ENCODE results near the gene C20orf204. TPM values are rescaled to one million over a fixed set of nuclear protein-coding genes. Genes with fewer than 3 reads are reported as not detected.

The C20orf204 gene
- total and polyA plus RNA-seq, 10 of the 15 experiments (the other 5 are each of a cell fraction or from before 2014, with no cell fraction given) = 0.24 to 56.0 (median 12.4) TPM

DNA sequence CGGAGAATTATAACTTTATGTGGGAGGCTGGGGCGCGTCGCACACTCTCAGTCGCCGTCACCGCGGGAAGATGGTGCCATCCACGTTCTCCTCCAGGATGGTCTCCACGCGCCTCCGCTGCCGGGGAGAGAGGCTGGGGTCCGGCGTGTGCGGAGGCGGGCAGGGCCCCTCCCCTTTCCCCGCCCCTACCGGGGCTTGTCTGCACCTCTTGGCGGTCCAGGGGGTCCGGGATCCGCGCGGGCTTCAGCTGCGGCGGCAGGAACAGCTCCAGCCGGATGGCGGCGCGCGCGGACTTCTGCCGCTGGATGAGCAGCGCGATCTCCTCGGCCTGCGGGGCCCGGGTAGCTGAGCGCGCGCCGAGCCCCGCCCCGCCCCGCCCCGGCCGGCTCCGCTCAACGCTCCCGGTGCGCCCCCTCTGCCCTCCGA, 47.4 kb downstream of the C20orf204 start:
- H3K27me3 ChIP-seq (replicated peaks in 1 of 2; ENCODE audit: control insufficient read depth in 2 of 2, insufficient read depth in 2 of 2, low read length in 1 of 2) = peaks cover 2 to 7% of the 10 kb centered on the region in 2 experiments; a peak in 2 of 4 replicates
- ATAC-seq (peak; percentile 66), DNase-seq (ENCODE audit: low read depth, low spot score) (no peak), FAIRE-seq (no peak)
- H2AFZ ChIP-seq (ENCODE audit: control insufficient read depth, low read depth, low read length) = peak overlapping the region; percentile 28
- peaks cover 6% of the 10 kb centered on the region for H3K79me2 ChIP-seq (ENCODE audit: control insufficient read depth, insufficient read depth, low read length)
- H3K9ac ChIP-seq (ENCODE audit: control insufficient read depth, insufficient read depth, low read length) = no peak overlapping the region
- TF ChIP-seq SMC3 (IDR thresholded peaks at IDR 0.05; ENCODE audit: borderline replicate concordance, low read length) (peak; percentile 63; the same call in 1 of the 2 replicates), YY1 (IDR thresholded peaks at IDR 0.05; ENCODE audit: low read depth, low read length) (peak; percentile 27; the same call in 1 of the 2 replicates), RAD21 (IDR thresholded peaks at IDR 0.05; ENCODE audit: insufficient read depth, low read depth, low read length) (peak; percentile 56), BHLHE40 (IDR thresholded peaks at IDR 0.05; ENCODE audit: borderline replicate concordance in 1 of 2, low read depth in 2 of 2, low read length in 1 of 2) (peak in 1 of 2 experiments; percentile 32; a peak in 3 of 4 replicates), HDAC6 (IDR thresholded peaks at IDR 0.05; ENCODE audit: unreplicated experiment) (no peak), IKZF1 (conservative IDR thresholded peaks at IDR 0.05) (peak; percentile 48; the same call in 1 of the 2 replicates)
- TF ChIP-seq, protein P1, sequence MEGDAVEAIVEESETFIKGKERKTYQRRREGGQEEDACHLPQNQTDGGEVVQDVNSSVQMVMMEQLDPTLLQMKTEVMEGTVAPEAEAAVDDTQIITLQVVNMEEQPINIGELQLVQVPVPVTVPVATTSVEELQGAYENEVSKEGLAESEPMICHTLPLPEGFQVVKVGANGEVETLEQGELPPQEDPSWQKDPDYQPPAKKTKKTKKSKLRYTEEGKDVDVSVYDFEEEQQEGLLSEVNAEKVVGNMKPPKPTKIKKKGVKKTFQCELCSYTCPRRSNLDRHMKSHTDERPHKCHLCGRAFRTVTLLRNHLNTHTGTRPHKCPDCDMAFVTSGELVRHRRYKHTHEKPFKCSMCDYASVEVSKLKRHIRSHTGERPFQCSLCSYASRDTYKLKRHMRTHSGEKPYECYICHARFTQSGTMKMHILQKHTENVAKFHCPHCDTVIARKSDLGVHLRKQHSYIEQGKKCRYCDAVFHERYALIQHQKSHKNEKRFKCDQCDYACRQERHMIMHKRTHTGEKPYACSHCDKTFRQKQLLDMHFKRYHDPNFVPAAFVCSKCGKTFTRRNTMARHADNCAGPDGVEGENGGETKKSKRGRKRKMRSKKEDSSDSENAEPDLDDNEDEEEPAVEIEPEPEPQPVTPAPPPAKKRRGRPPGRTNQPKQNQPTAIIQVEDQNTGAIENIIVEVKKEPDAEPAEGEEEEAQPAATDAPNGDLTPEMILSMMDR (IDR thresholded peaks at IDR 0.05 in 2 of 3, conservative IDR thresholded peaks at IDR 0.05 in 1 of 3; ENCODE audit: control insufficient read depth in 2 of 3, extremely low read depth in 1 of 3, insufficient read depth in 1 of 3, low read depth in 3 of 3, low read length in 3 of 3) = peak; percentile 57 to 84 (median 71)
- TF ChIP-seq, protein P2, sequence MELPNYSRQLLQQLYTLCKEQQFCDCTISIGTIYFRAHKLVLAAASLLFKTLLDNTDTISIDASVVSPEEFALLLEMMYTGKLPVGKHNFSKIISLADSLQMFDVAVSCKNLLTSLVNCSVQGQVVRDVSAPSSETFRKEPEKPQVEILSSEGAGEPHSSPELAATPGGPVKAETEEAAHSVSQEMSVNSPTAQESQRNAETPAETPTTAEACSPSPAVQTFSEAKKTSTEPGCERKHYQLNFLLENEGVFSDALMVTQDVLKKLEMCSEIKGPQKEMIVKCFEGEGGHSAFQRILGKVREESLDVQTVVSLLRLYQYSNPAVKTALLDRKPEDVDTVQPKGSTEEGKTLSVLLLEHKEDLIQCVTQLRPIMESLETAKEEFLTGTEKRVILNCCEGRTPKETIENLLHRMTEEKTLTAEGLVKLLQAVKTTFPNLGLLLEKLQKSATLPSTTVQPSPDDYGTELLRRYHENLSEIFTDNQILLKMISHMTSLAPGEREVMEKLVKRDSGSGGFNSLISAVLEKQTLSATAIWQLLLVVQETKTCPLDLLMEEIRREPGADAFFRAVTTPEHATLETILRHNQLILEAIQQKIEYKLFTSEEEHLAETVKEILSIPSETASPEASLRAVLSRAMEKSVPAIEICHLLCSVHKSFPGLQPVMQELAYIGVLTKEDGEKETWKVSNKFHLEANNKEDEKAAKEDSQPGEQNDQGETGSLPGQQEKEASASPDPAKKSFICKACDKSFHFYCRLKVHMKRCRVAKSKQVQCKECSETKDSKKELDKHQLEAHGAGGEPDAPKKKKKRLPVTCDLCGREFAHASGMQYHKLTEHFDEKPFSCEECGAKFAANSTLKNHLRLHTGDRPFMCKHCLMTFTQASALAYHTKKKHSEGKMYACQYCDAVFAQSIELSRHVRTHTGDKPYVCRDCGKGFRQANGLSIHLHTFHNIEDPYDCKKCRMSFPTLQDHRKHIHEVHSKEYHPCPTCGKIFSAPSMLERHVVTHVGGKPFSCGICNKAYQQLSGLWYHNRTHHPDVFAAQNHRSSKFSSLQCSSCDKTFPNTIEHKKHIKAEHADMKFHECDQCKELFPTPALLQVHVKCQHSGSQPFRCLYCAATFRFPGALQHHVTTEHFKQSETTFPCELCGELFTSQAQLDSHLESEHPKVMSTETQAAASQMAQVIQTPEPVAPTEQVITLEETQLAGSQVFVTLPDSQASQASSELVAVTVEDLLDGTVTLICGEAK (IDR thresholded peaks at IDR 0.05; ENCODE audit: borderline replicate concordance) = no peak
- intact Hi-C loops (cut with micrococcal nuclease; ENCODE audit: unreplicated experiment) = loop anchor here (1.0 kb wide), 1 partner anchor 37 kb away; no protein-coding TSS in a partner anchor
- ChIA-PET POLR2A (interaction anchor here (0.7 to 2.4 kb wide), 2 partner anchors 33 to 37 kb away, joined by 3 to 12 read pairs; no protein-coding TSS in a partner anchor), SMC1A (ENCODE audit: uncharacterized antibody, unreplicated experiment) (interaction anchor here (0.7 to 1.9 kb wide), 6 partner anchors 24 to 173 kb away, joined by 3 to 13 read pairs (median 4); partner anchors contain the start of gene NPBWR2), CTCF (interaction anchor here (0.6 to 3.5 kb wide), 10 partner anchors 16 to 169 kb away, joined by 3 to 65 read pairs (median 6); partner anchors contain the start of gene NPBWR2), RAD21 (ENCODE audit: unreplicated experiment) (interaction anchor here (0.5 to 6.7 kb wide), 11 partner anchors 17 to 104 kb away, joined by 3 to 67 read pairs (median 5); partner anchors contain the start of genes SAMD10 and TCEA2)
- H4K20me1 ChIP-seq (ENCODE audit: control insufficient read depth, insufficient read depth) = no peaks in the 10 kb centered on the region
- H3K27ac ChIP-seq (ENCODE audit: control insufficient read depth, insufficient read depth) = no peak overlapping the region
- H3K4me3 ChIP-seq = peak overlapping the region; percentile 57; the same call in 1 of the 2 replicates
- in situ Hi-C loops (cut with MboI) = no loop called here
- H3K4me2 ChIP-seq (ENCODE audit: control insufficient read depth, insufficient read depth) = peak overlapping the region; percentile 86
- 0% methylated on average over 28 of the region's 52 CpGs for WGBS (ENCODE audit: insufficient coverage, insufficient replicate concordance, low lambda C conversion rate, missing lambda C conversion rate)
- H3K9me3 ChIP-seq (replicated peaks; ENCODE audit: control insufficient read depth, insufficient read depth, low read length) = peaks cover 7% of the 10 kb centered on the region; the same call in 1 of the 3 replicates
- no TSS peak for BruUV-seq (replicated peaks)
- H3K36me3 ChIP-seq (ENCODE audit: control insufficient read depth in 2 of 2, insufficient read depth in 2 of 2, low read length in 1 of 2) = no peaks in the 10 kb centered on the region
- peaks cover 10% of the 10 kb centered on the region for H3K4me1 ChIP-seq (ENCODE audit: control insufficient read depth, insufficient read depth, low read length)

Measured in GM12878 (cell line).